ENCODE measurements around the gene PSME3IP1.

DNA sequence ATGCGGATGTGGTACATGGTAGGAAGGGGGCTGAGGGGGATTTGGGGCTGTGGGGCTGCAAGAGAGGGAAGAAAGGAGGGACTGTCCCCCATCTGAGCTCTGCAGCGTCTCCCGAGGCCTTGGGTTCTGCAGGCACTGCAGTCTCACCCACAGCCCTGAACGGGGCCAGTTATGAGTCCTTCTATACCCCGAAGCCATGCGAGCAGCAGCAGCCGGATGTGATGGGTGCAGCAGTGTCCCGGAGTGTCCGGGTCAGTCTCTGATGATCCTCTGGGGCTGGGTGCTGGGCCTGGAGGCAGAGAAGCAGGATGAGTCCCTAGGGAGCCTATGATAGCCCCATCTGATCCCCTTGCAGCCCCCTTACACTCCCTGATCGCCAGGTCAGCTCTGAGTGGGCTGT, 52.0 kb downstream of the PSME3IP1 start:
- TF ChIP-seq, protein P1, sequence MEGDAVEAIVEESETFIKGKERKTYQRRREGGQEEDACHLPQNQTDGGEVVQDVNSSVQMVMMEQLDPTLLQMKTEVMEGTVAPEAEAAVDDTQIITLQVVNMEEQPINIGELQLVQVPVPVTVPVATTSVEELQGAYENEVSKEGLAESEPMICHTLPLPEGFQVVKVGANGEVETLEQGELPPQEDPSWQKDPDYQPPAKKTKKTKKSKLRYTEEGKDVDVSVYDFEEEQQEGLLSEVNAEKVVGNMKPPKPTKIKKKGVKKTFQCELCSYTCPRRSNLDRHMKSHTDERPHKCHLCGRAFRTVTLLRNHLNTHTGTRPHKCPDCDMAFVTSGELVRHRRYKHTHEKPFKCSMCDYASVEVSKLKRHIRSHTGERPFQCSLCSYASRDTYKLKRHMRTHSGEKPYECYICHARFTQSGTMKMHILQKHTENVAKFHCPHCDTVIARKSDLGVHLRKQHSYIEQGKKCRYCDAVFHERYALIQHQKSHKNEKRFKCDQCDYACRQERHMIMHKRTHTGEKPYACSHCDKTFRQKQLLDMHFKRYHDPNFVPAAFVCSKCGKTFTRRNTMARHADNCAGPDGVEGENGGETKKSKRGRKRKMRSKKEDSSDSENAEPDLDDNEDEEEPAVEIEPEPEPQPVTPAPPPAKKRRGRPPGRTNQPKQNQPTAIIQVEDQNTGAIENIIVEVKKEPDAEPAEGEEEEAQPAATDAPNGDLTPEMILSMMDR (conservative IDR thresholded peaks at IDR 0.05; ENCODE audit: low read depth, low read length): no peak
- TF ChIP-seq EZH2 (IDR thresholded peaks at IDR 0.05; ENCODE audit: low read length, unreplicated experiment) (no peak), EZH2phosphoT487 (IDR thresholded peaks at IDR 0.05; ENCODE audit: borderline replicate concordance, low read length) (no peak)

Data from PC-3 (cell line).